K562 (cell line): ENCODE data around the gene ERF. TPM values are rescaled to one million over a fixed set of nuclear protein-coding genes. Genes with fewer than 3 reads are reported as not detected.
A peak's percentile ranks its signal among the peaks of the same experiment; 100 is the strongest.

Source experiments
- ARNT ChIP-seq, 2 experiments: fragments of 450-650 bp; IDR thresholded peaks; 2 replicates each; pipeline ENCODE4 v1.6.1; 2016; ENCODE audit warnings: mild to moderate bottlenecking in 1 of 2
- ATF1 ChIP-seq, 2 experiments: fragments of 450-650 bp in 1 of 2; IDR thresholded peaks; 2 replicates each; pipeline ENCODE4 v1.6.1; 2016; ENCODE audit warnings: missing compliant biosample characterization in 1 of 2, missing genetic modification characterization in 1 of 2
- BCOR ChIP-seq: fragments of 450-650 bp; IDR thresholded peaks from 2 replicates; pipeline ENCODE4 v1.6.1; 2016
- CHD4 ChIP-seq: fragments of 200-600 bp; sonication (generic); IDR thresholded peaks from 3 replicates; pipeline ENCODE4 v1.6.1; 2012; ENCODE audit warnings: low read depth, mild to moderate bottlenecking, mixed read lengths, low read length, inconsistent platforms; ENCODE audit not compliant: insufficient read depth, insufficient replicate concordance, poor library complexity, severe bottlenecking
- CREM ChIP-seq: IDR thresholded peaks from 2 replicates; pipeline ENCODE4 v1.6.1; 2014; ENCODE audit warnings: antibody characterized with exemption, low read depth
- ELF1 ChIP-seq: fragments of 200-800 bp; sonication (Bioruptor generic); IDR thresholded peaks from 2 replicates; pipeline ENCODE4 v1.6.1; 2016; ENCODE audit warnings: missing genetic modification characterization, missing compliant biosample characterization
- ELF2 ChIP-seq: fragments of 250-450 bp; sonication (Bioruptor Pico); IDR thresholded peaks from 2 replicates; pipeline ENCODE4 v1.5.0; 2021; ENCODE audit warnings: mild to moderate bottlenecking
- FOXJ2 ChIP-seq: fragments of 200-800 bp; sonication (Bioruptor generic); IDR thresholded peaks from 2 replicates; pipeline ENCODE4 v1.6.1; 2016; ENCODE audit warnings: missing genetic modification characterization, missing compliant biosample characterization
- GMEB1 ChIP-seq: fragments of 250-450 bp; sonication (Bioruptor Pico); IDR thresholded peaks from 2 replicates; pipeline ENCODE4 v1.4.0; 2020; ENCODE audit warnings: mild to moderate bottlenecking
- LCOR ChIP-seq: sonication (generic); formaldehyde crosslinking; IDR thresholded peaks from 2 replicates; pipeline ENCODE4 v1.8.0; 2022; ENCODE audit warnings: mild to moderate bottlenecking, missing genetic modification reagents
- MIER1 ChIP-seq: fragments of 450-650 bp; IDR thresholded peaks from 2 replicates; pipeline ENCODE4 v1.6.1; 2016; ENCODE audit warnings: antibody characterized with exemption, mild to moderate bottlenecking, low read depth
- MTF1 ChIP-seq: fragments of 250-450 bp; sonication (Bioruptor Pico); IDR thresholded peaks from 2 replicates; pipeline ENCODE4 v1.9.0; 2021; ENCODE audit warnings: moderate library complexity, mild to moderate bottlenecking, inconsistent platforms, borderline replicate concordance
- PHB ChIP-seq: fragments of 250-450 bp; sonication (Bioruptor Pico); IDR thresholded peaks from 2 replicates; pipeline ENCODE4 v1.5.0; 2021
- PML ChIP-seq: IDR thresholded peaks from 2 replicates; pipeline ENCODE4 v1.6.1; 2012; ENCODE audit warnings: low read length, inconsistent platforms
- SLC30A9 ChIP-seq: fragments of 250-450 bp; sonication (Bioruptor Pico); IDR thresholded peaks from 2 replicates; pipeline ENCODE4 v1.8.0; 2022; ENCODE audit warnings: mild to moderate bottlenecking, moderate library complexity
- SMAD1 ChIP-seq: fragments of 150-350 bp; IDR thresholded peaks from 2 replicates; pipeline ENCODE4 v1.6.1; 2014; ENCODE audit warnings: low read length, low read depth; ENCODE audit not compliant: partially characterized antibody
- ZNF318 ChIP-seq, 2 experiments: fragments of 450-650 bp; IDR thresholded peaks; 2 replicates each; pipeline ENCODE4 v1.6.1; 2016; ENCODE audit warnings: mild to moderate bottlenecking in 2 of 2, borderline replicate concordance in 1 of 2, low read depth in 1 of 2, moderate library complexity in 1 of 2
- ZNF57 ChIP-seq: fragments of 450-650 bp; formaldehyde crosslinking; IDR thresholded peaks from 2 replicates; pipeline ENCODE4 v1.4.0; 2020; ENCODE audit warnings: mild to moderate bottlenecking, moderate library complexity
- ZNF583 ChIP-seq: fragments of 250-450 bp; sonication (Bioruptor Pico); IDR thresholded peaks from 2 replicates; pipeline ENCODE4 v1.4.0; 2020
- polyA plus RNA-seq, 8 experiments: library from polyadenylated mRNA; depleted of rRNA in 4 of 8; stranded (reverse) in 5 of 8; unstranded in 3 of 8; fragments of >200 nt; fragmentation: Nextera tagmentation in 2 of 8; fragmentation: Illumina TruSeq in 1 of 8; extraction: Ambion mirVana in 2 of 8; extraction: Trizol in 1 of 8; gene quantifications; 2 replicates each; pipeline versions ENCODE4 v1.2.1 to v1.2.3, GENCODE V29; 2011 to 2014; ENCODE audit warnings: inconsistent platforms in 1 of 8, missing spikeins in 1 of 8
- total RNA-seq, 7 experiments: library from RNA; depleted of rRNA in 6 of 7; stranded (reverse); fragments of >200 nt in 6 of 7; fragmentation: Illumina TruSeq in 2 of 7; extraction: Trizol in 2 of 7; gene quantifications; 2 replicates each; pipeline versions ENCODE4 v1.2.1 to v1.2.3, GENCODE V29; 2011 to 2021; ENCODE audit warnings: low replicate concordance in 1 of 7

The ERF gene
- total and polyA plus RNA-seq, 9 of the 15 experiments (the other 6 are each of a cell fraction or from before 2014, with no cell fraction given) = 0.03 to 75.4 (median 27.0) TPM

- TF ChIP-seq CHD4 (no peak), ZNF583 (CRISPR knock-in tag) (peak; percentile 82), PHB (CRISPR knock-in tag) (no peak), ATF1 (CRISPR knock-in tag; IDR thresholded peaks at IDR 0.05) (no peak), ATF1 (tag; IDR thresholded peaks at IDR 0.05) (peak; percentile 89), ELF1 (tag) (peak; percentile 99), SMAD1 (peak; percentile 45), PML (peak; percentile 65; the same call in 1 of the 2 replicates), MIER1 (no peak), SLC30A9 (CRISPR knock-in tag) (no peak), FOXJ2 (peak; percentile 84; the same call in 1 of the 2 replicates), LCOR (CRISPR knock-in tag) (no peak), CREM (peak; percentile 93), ZNF318 (IDR thresholded peaks at IDR 0.05; ENCODE audit: borderline replicate concordance in 1 of 2, low read depth in 1 of 2) (no peak), MTF1 (no peak), ARNT (IDR thresholded peaks at IDR 0.05) (peak in 1 of 2 experiments; percentile 81; a peak in 1 of 4 replicates), ELF2 (CRISPR knock-in tag) (peak; percentile 93), GMEB1 (peak; percentile 82), ZNF57 (CRISPR knock-in tag) (0 out of 2 replicates have a peak, but pooled peaks have one; percentile 50), BCOR (no peak)
These were observed 10.3 kb downstream of the ERF start (continued) for GRCh38 chr19:42244347-42245220.
